MCF 10A (cell line): ENCODE measurements around the gene GLA. TPM values are rescaled to one million over a fixed set of nuclear protein-coding genes. Genes with fewer than 3 reads are reported as not detected.

Source experiments
- BruUV-seq: library from RNA; stranded (reverse); fragments of 400-500 nt; replicated peaks from 2 replicates; lab custom pipeline; 2021; lab: Mats Ljungman, UMichigan
- CTCF ChIA-PET: fragments of 300-600 bp; sonication (Branson Sonifier 250); formaldehyde crosslinking; extraction: SDS; loops from one replicate; lab custom pipeline; 2021; ENCODE audit warnings: antibody characterized with exemption, inconsistent platforms; lab: Yijun Ruan, JAX
- POLR2A ChIA-PET: fragments of 300-600, 350-650 bp; sonication (Branson Sonifier 250); formaldehyde crosslinking; extraction: SDS; loops from one replicate; lab custom pipeline; 2020; ENCODE audit warnings: antibody characterized with exemption, inconsistent platforms; lab: Yijun Ruan, JAX
- DNase-seq: peaks from one replicate; pipeline ENCODE4 v3.0.0-alpha.2; 2018; ENCODE audit not compliant: unreplicated experiment
- H3K27ac Mint-ChIP-seq: one replicate; pipeline ENCODE4 v1.8.0; 2022; ENCODE audit warnings: mild to moderate bottlenecking, low read depth, mixed read lengths; ENCODE audit not compliant: unreplicated experiment
- H3K27me3 Mint-ChIP-seq: one replicate; pipeline ENCODE4 v1.8.0; 2022; ENCODE audit warnings: mixed read lengths; ENCODE audit not compliant: insufficient read depth, unreplicated experiment
- H3K36me3 Mint-ChIP-seq: one replicate; pipeline ENCODE4 v1.8.0; 2022; ENCODE audit warnings: mild to moderate bottlenecking, moderate library complexity, mixed read lengths; ENCODE audit not compliant: insufficient read depth, unreplicated experiment
- H3K4me1 Mint-ChIP-seq: one replicate; pipeline ENCODE4 v1.8.0; 2022; ENCODE audit warnings: mixed read lengths; ENCODE audit not compliant: insufficient read depth, unreplicated experiment
- H3K4me3 Mint-ChIP-seq: one replicate; pipeline ENCODE4 v1.8.0; 2022; ENCODE audit warnings: mild to moderate bottlenecking, moderate library complexity, mixed read lengths; ENCODE audit not compliant: unreplicated experiment
- H3K9me3 Mint-ChIP-seq: one replicate; pipeline ENCODE4 v1.8.0; 2022; ENCODE audit warnings: mixed read lengths; ENCODE audit not compliant: unreplicated experiment
- CTCF ChIP-seq: fragments of 200-600 bp; IDR thresholded peaks from one replicate; pipeline ENCODE4 v1.8.0; 2022; ENCODE audit warnings: antibody characterized with exemption, mild to moderate bottlenecking; ENCODE audit not compliant: unreplicated experiment
- intact Hi-C: fragments of 100-400 bp; cut with micrococcal nuclease; formaldehyde crosslinking; loops from 2 replicates; pipeline ENCODE4 v1.14.1; 2022
- total RNA-seq: library from RNA; stranded (reverse); gene quantifications from 2 replicates; pipeline ENCODE4 v1.2.3, GENCODE V29; 2022

Gene GLA
- total RNA-seq, 1 experiment from 2014 or later = 13.3 TPM

GRCh38 chrX:101409043-101409442 lies 1.3 kb upstream of the GLA start:
- CTCF ChIA-PET = interaction anchor here (0.6 kb wide), 3 partner anchors 12 to 550 kb away, joined by 3 to 5 read pairs (median 4); no protein-coding TSS in a partner anchor
- Mint-ChIP-seq H3K27me3 (peaks cover 29% of the 10 kb centered on the region), H3K4me1 (peaks cover 6% of the 10 kb centered on the region), H3K36me3 (peaks cover 37% of the 10 kb centered on the region), H3K27ac (peak overlapping the region; percentile 91), H3K9me3 (no peaks in the 10 kb centered on the region), H3K4me3 (peak overlapping the region; percentile 81)
- intact Hi-C loops = no loop called here
- no peak for TF ChIP-seq CTCF
- POLR2A ChIA-PET = interaction anchor here (1.0 kb wide), 1 partner anchor 18 kb away, joined by 3 read pairs; no protein-coding TSS in a partner anchor
- no peak for DNase-seq
- no TSS peak for BruUV-seq

- Mint-ChIP-seq H3K4me1 (peaks cover 6% of the 10 kb centered on the region), H3K9me3 (no peaks in the 10 kb centered on the region), H3K27me3 (peaks cover 29% of the 10 kb centered on the region), H3K36me3 (peaks cover 37% of the 10 kb centered on the region), H3K27ac (peak overlapping the region; percentile 91), H3K4me3 (peak overlapping the region; percentile 81)
- TSS peak; percentile 71 for BruUV-seq
- no peak for TF ChIP-seq CTCF
- no peak for DNase-seq
- POLR2A ChIA-PET = interaction anchor here (1.0 kb wide), 1 partner anchor 17 kb away, joined by 3 read pairs; no protein-coding TSS in a partner anchor
- intact Hi-C loops = no loop called here
- CTCF ChIA-PET = interaction anchor here (0.6 kb wide), 3 partner anchors 12 to 551 kb away, joined by 3 to 5 read pairs (median 4); no protein-coding TSS in a partner anchor
These were observed 762 bp upstream of the GLA start for GRCh38 chrX:101408532-101408841.

- ChIA-PET POLR2A (interaction anchor here (0.7 to 3.1 kb wide), 5 partner anchors 10 to 18 kb away, joined by 3 to 18 read pairs (median 5); partner anchors contain the start of gene RPL36A), CTCF (interaction anchor here (0.7 kb wide), 1 partner anchor 773 kb away, joined by 3 read pairs; no protein-coding TSS in a partner anchor)
- H3K27ac Mint-ChIP-seq = peak overlapping the region; percentile 91
- peaks cover 20% of the 10 kb centered on the region for H3K27me3 Mint-ChIP-seq
- H3K9me3 Mint-ChIP-seq = no peaks in the 10 kb centered on the region
- intact Hi-C loops = no loop called here
- no TSS peak for BruUV-seq
- no peak for DNase-seq
- H3K4me1 Mint-ChIP-seq = peaks cover 6% of the 10 kb centered on the region
- no peak for TF ChIP-seq CTCF
- H3K36me3 Mint-ChIP-seq = peaks cover 27% of the 10 kb centered on the region
- peak overlapping the region; percentile 81 for H3K4me3 Mint-ChIP-seq
These were observed 468 bp downstream of the GLA start for GRCh38 chrX:101407167-101407747.

GRCh38 chrX:101399825-101400224 lies 7.9 kb downstream of the GLA start:
- POLR2A ChIA-PET = interaction anchor here (0.7 kb wide), 1 partner anchor 9 kb away, joined by 3 read pairs; the partner anchor contains the start of gene RPL36A
- Mint-ChIP-seq H3K9me3 (no peaks in the 10 kb centered on the region), H3K36me3 (peaks cover 38% of the 10 kb centered on the region), H3K4me1 (no peaks in the 10 kb centered on the region), H3K27me3 (peaks cover 23% of the 10 kb centered on the region), H3K4me3 (no peak overlapping the region), H3K27ac (no peak overlapping the region)
- no peak for TF ChIP-seq CTCF
- intact Hi-C loops = no loop called here
- CTCF ChIA-PET = interaction anchor here (1.2 kb wide), 1 partner anchor 9 kb away, joined by 5 read pairs; the partner anchor contains the start of gene RPL36A
- DNase-seq = no peak
- no TSS peak for BruUV-seq
